ENCODE measurements around the gene SYK. TPM values are rescaled to one million over a fixed set of nuclear protein-coding genes. Genes with fewer than 3 reads are reported as not detected.

The SYK gene
- total and polyA plus RNA-seq, 5 donors = 0.97 to 9.5 (median 6.8) TPM

DNA sequence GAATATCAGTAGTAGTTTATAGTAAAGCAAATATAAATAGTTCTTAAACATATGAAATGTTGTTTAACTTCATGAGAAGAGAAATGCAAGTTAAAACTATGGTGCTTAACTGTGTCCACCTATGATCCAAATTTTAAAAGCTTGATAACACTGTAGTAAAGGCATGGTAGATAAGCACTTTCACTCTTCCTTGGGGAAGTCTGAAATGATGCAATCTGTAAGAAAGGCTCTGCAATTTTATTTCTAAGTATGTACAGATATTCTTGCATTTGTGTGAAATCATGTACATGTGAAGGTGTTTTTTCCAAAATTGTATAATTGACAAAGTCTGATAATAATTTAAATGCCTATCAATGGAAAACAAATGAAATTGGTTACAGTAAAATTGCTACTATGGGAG, 66.9 kb downstream of the SYK start:
- DNase-seq (no peak), ATAC-seq (no peak)
- H3K27ac ChIP-seq (ENCODE audit: low read length) = no peak overlapping the region
- H3K9me3 ChIP-seq (ENCODE audit: control insufficient read depth, low read length) = no peaks in the 10 kb centered on the region
- no peak overlapping the region for H3K4me3 ChIP-seq (ENCODE audit: low read length)
- intact Hi-C loops (cut with DNase I) = no loop called here
- no peaks in the 10 kb centered on the region for H3K4me1 ChIP-seq (ENCODE audit: control insufficient read depth, insufficient read depth, low read length)
- no peaks in the 10 kb centered on the region for H3K27me3 ChIP-seq (ENCODE audit: control insufficient read depth, insufficient read depth)

DNA sequence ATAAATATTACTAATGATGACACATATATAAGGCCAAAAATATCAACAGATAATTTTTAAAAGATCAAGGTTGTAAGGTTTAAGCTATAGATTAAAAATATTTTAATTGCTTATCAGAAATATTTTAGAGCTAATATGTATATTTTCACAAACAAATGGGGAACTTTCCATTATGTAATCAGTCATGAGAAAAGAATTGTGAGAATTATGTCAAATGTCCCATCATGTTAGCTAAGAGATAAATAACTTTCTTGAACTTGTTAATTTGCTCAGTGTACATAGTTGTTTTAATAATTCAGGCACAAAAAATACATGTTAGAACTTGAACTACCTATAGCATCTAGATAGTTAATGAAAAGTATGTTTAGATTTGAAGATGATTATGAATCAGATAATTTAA, 67.7 kb downstream of the SYK start:
- no peak for ATAC-seq
- DNase-seq = no peak
- intact Hi-C loops (cut with DNase I) = no loop called here

DNA sequence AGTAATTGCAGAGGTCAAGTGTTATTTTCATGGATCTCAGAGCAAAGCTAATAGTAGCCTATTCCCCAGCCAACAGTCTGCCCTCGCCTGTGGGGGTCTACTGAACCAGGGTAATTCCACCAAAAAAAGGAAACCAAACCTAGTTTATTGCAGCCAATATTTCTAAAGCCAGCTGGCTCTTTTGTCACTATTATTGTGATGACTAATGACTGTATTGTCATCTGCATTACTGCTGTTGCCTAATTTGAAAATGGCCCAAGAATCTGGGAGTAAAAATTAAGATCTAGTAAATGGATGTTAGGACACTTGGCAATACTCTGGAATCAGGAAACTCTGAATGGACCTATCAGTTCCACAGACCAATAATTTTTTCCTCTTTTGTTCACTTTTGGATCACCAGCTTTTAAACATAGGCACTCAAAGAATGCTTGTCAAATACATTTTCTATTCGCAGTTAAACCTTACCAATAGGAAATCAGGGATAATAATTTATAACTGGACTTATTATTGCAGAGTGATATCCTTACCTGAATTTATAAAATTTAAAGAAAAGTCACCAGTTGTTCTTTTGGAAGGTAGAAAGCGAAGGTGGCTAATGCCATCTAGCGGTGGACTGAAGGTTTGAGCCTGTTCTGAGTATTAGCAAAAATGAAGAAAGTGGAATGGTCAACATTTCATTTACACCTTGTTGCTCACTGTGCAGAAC, 69.2 kb downstream of the SYK start:
- Histone ChIP-seq H3K27me3 (ENCODE audit: control insufficient read depth, insufficient read depth) (no peaks in the 10 kb centered on the region), H3K4me1 (ENCODE audit: control insufficient read depth, insufficient read depth, low read length) (no peaks in the 10 kb centered on the region), H3K27ac (ENCODE audit: low read length) (no peak overlapping the region), H3K4me3 (ENCODE audit: low read length) (no peak overlapping the region), H3K9me3 (ENCODE audit: control insufficient read depth, low read length) (no peaks in the 10 kb centered on the region)
- ATAC-seq (no peak), DNase-seq (no peak)
- 13% methylated on average over 4 of the region's 4 CpGs for WGBS
- intact Hi-C loops (cut with DNase I) = loop anchor here (5.0 to 10.0 kb wide), 3 partner anchors 726 to 1276 kb away; no protein-coding TSS in a partner anchor

More for the DNA sequence above, 67.7 kb downstream of the SYK start:
- H3K27me3 ChIP-seq (ENCODE audit: control insufficient read depth, insufficient read depth) = no peaks in the 10 kb centered on the region
- no peaks in the 10 kb centered on the region for H3K9me3 ChIP-seq (ENCODE audit: control insufficient read depth, low read length)
- H3K4me1 ChIP-seq (ENCODE audit: control insufficient read depth, insufficient read depth, low read length) = no peaks in the 10 kb centered on the region
- H3K27ac ChIP-seq (ENCODE audit: low read length) = no peak overlapping the region
- no peak overlapping the region for H3K4me3 ChIP-seq (ENCODE audit: low read length)

DNA sequence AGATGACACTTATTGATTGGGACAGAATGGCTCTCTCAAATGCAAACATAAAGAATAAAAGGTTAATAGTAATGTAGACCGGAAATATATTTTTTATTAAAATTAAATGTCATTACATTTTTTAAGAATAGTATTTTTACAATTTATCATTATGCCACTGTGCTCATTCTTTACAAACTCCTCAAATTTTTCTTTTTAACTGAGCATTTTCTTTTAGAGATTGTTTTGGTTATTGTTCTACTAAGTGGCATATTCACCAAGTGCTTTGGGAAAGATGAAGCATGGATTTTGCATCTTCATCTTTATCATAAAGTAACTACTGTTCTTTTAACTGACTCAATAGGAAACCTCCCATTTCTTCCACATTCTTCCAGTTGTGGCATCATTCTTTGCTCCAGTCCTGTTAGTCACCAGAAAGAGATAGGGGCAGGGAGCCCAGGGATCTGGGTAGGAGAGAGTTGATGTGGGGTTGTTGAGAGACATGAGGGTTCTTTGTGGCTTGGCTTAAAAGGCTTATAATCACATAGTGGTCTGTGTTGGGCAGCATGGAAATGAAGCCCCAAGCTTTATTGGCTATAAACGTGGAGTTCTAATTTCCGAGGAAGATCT, 69.8 kb downstream of the SYK start:
- 42% methylated on average over 3 of the region's 3 CpGs for WGBS
- H3K9me3 ChIP-seq (ENCODE audit: control insufficient read depth, low read length) = no peaks in the 10 kb centered on the region
- no peaks in the 10 kb centered on the region for H3K4me1 ChIP-seq (ENCODE audit: control insufficient read depth, insufficient read depth, low read length)
- no peak overlapping the region for H3K27ac ChIP-seq (ENCODE audit: low read length)
- DNase-seq = no peak
- H3K4me3 ChIP-seq (ENCODE audit: low read length) = no peak overlapping the region
- intact Hi-C loops (cut with DNase I) = loop anchor here (5.0 to 10.0 kb wide), 3 partner anchors 727 to 1277 kb away; no protein-coding TSS in a partner anchor
- no peak for ATAC-seq
- no peaks in the 10 kb centered on the region for H3K27me3 ChIP-seq (ENCODE audit: control insufficient read depth, insufficient read depth)

DNA sequence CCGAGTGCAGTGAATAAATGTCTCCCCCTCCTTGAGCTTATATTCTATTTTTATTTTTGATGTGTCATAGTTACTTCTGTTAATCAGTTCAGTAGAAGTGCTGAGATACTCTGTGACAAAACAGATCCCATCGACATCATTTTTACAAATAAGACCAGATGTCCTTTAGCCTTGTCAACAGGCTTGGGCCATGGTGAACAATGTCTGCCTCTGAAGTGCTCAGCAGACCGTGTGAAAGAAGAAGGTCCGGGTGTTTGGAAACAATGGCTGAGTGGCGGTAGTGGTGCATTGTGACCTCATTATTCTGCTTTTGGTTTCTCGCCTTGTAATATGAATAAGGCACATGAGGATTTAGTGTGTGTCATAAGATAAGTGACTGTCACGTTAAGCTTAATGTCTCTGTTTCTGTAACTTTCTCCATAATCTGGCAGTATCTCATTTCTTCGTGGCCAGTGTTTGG, 71.2 kb downstream of the SYK start:
- intact Hi-C loops (cut with DNase I) = loop anchor here (5.0 to 10.0 kb wide), 3 partner anchors 728 to 1278 kb away; no protein-coding TSS in a partner anchor
- Histone ChIP-seq H3K9me3 (ENCODE audit: control insufficient read depth, low read length) (no peaks in the 10 kb centered on the region), H3K4me1 (ENCODE audit: control insufficient read depth, insufficient read depth, low read length) (no peaks in the 10 kb centered on the region), H3K27me3 (ENCODE audit: control insufficient read depth, insufficient read depth) (no peaks in the 10 kb centered on the region), H3K4me3 (ENCODE audit: low read length) (no peak overlapping the region), H3K27ac (ENCODE audit: low read length) (no peak overlapping the region)
- WGBS = 38% methylated on average over 8 of the region's 8 CpGs
- ATAC-seq (peak; percentile 33 to 46), DNase-seq (no peak)

DNA sequence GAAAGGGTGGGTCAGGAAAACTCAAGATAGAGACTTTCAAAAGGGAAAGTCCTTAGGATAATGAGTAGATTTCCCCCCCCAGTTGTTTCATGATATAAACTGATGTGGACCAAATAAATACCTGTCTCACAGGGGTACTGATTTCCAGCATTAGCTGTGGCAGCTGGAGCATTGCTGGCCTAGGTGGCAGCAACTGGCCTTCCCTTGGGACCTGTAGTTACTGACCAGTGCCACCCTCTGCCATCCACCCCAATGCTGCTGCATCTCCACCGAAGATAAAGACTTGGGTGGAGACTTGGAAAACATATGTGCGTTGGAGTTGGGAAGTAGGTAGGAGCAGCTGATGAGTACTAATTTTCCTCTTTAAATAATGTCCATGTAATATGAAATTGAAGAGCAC, 71.8 kb downstream of the SYK start:
- Histone ChIP-seq H3K27me3 (ENCODE audit: control insufficient read depth, insufficient read depth) (no peaks in the 10 kb centered on the region), H3K9me3 (ENCODE audit: control insufficient read depth, low read length) (no peaks in the 10 kb centered on the region), H3K27ac (ENCODE audit: low read length) (no peak overlapping the region), H3K4me1 (ENCODE audit: control insufficient read depth, insufficient read depth, low read length) (no peaks in the 10 kb centered on the region), H3K4me3 (ENCODE audit: low read length) (no peak overlapping the region)
- WGBS = 79% methylated on average over 2 of the region's 2 CpGs
- DNase-seq (no peak), ATAC-seq (no peak)
- intact Hi-C loops (cut with DNase I) = loop anchor here (5.0 to 10.0 kb wide), 3 partner anchors 729 to 1279 kb away; no protein-coding TSS in a partner anchor

DNA sequence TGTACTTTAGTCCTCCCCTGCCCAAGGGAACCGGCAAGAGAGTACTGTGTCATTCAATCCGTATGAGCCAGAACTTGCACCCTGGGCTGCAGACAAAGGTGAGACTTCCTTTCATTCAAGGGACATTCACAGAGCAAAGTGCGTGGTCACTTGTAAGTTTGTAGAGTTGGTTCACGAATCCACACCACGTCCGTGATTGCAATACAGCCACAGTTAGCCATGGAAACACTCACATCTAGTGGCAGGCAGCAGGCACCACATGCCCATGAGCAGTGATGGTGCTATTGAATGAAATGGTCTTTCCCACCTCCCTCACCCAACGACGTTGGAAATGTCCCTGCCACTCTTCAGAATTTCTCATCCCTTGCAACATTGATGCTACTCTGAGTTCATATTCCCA, 72.6 kb downstream of the SYK start:
- no peaks in the 10 kb centered on the region for H3K9me3 ChIP-seq (ENCODE audit: control insufficient read depth, low read length)
- ATAC-seq = no peak
- H3K4me3 ChIP-seq (ENCODE audit: low read length) = no peak overlapping the region
- 71% methylated on average over 8 of the region's 8 CpGs for WGBS
- intact Hi-C loops (cut with DNase I) = loop anchor here (5.0 to 10.0 kb wide), 3 partner anchors 729 to 1279 kb away; no protein-coding TSS in a partner anchor
- no peak for DNase-seq
- H3K27ac ChIP-seq (ENCODE audit: low read length) = no peak overlapping the region
- no peaks in the 10 kb centered on the region for H3K4me1 ChIP-seq (ENCODE audit: control insufficient read depth, insufficient read depth, low read length)
- H3K27me3 ChIP-seq (ENCODE audit: control insufficient read depth, insufficient read depth) = no peaks in the 10 kb centered on the region

DNA sequence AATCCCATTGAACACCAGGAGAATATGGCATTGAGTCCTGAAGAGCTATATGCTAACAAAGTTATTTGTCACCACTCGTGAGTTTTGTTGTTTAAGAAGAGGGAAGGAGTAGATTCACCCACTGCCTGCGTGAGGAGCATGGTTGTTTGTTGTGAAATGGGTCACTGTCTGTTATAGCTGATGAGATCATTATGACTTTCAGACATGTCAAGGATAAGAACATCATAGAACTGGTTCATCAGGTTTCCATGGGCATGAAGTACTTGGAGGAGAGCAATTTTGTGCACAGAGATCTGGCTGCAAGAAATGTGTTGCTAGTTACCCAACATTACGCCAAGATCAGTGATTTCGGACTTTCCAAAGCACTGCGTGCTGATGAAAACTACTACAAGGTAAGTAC, 76.9 kb downstream of the SYK start:
- no peak overlapping the region for H3K27ac ChIP-seq (ENCODE audit: low read length)
- intact Hi-C loops (cut with DNase I) = loop anchor here in 3 of 4 donors (10.0 kb wide), 2 partner anchors 734 to 1284 kb away; no protein-coding TSS in a partner anchor
- no peak overlapping the region for H3K4me3 ChIP-seq (ENCODE audit: low read length)
- DNase-seq = no peak
- H3K27me3 ChIP-seq (ENCODE audit: control insufficient read depth, insufficient read depth) = no peaks in the 10 kb centered on the region
- WGBS = 90% methylated on average over 5 of the region's 5 CpGs
- H3K4me1 ChIP-seq (ENCODE audit: control insufficient read depth, insufficient read depth, low read length) = no peaks in the 10 kb centered on the region
- no peaks in the 10 kb centered on the region for H3K9me3 ChIP-seq (ENCODE audit: control insufficient read depth, low read length)
- ATAC-seq = no peak

DNA sequence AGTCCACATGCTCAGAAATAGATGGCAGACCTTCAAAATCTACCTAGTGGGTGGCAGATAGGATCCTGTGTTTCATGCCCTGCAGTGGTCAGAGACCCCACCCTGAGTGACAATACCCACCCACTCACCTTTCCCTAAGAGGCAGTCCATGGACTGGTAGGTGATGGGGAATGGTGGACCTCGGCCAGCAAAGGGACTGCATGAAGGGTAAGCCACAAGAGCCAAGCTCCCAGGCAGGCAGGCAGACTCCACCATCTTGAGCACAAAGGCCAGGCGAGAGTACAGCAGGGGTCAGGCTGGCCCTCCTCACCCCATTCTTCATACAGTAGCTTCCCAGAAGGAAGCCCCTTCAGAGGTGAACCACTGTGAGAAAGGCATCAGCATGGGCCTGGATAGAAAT, 78.4 kb downstream of the SYK start:
- Histone ChIP-seq H3K27ac (ENCODE audit: low read length) (no peak overlapping the region), H3K27me3 (ENCODE audit: control insufficient read depth, insufficient read depth) (no peaks in the 10 kb centered on the region), H3K4me1 (ENCODE audit: control insufficient read depth, insufficient read depth, low read length) (no peaks in the 10 kb centered on the region), H3K4me3 (ENCODE audit: low read length) (no peak overlapping the region), H3K9me3 (ENCODE audit: control insufficient read depth, low read length) (no peaks in the 10 kb centered on the region)
- DNase-seq (no peak), ATAC-seq (no peak)
- 92% methylated on average over 2 of the region's 2 CpGs for WGBS
- intact Hi-C loops (cut with DNase I) = no loop called here

DNA sequence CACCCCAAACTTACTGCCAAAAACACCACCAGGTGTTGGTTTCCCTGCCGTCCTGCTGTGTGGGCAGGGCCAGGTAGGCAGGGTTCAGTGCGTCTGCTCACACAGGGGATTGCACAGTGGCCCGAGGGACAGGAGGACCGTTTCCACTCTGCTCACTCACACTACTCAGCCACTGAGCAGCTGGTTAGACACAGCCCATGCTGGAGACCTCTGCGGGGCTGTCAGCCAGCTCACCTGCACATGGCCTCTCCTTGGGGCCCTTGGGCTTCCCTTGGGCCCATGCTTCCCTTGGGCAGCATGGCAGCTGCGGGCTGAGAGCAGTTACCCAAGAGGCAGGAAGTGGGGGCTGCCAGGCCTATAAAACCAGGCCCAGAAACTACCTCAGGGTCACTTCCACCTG, 79.0 kb downstream of the SYK start:
- ATAC-seq (no peak), DNase-seq (no peak)
- intact Hi-C loops (cut with DNase I) = no loop called here
- 88% methylated on average over 6 of the region's 6 CpGs for WGBS
- Histone ChIP-seq H3K9me3 (ENCODE audit: control insufficient read depth, low read length) (no peaks in the 10 kb centered on the region), H3K4me3 (ENCODE audit: low read length) (no peak overlapping the region), H3K27ac (ENCODE audit: low read length) (no peak overlapping the region), H3K4me1 (ENCODE audit: control insufficient read depth, insufficient read depth, low read length) (no peaks in the 10 kb centered on the region), H3K27me3 (ENCODE audit: control insufficient read depth, insufficient read depth) (no peaks in the 10 kb centered on the region)

DNA sequence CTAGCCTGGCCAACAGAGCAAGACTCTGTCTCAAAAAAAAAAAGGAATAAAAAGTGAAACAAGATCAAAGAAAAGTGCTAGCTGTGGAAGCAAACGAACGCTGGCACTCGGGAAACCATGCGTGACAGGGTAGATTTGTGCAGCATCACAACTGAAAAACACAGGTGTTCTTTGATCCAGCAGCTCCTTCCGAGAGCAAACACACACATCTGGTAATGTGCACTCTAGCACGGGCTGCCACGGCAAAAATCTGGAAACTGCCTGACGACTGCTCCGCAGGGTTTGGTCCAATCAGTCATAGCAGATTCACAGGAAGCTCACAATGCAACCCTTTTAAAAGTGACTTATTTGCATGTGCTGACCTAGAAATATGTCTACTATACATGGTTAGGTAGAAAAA, 80.0 kb downstream of the SYK start:
- no peaks in the 10 kb centered on the region for H3K9me3 ChIP-seq (ENCODE audit: control insufficient read depth, low read length)
- 84% methylated on average over 9 of the region's 9 CpGs for WGBS
- DNase-seq = no peak
- H3K27ac ChIP-seq (ENCODE audit: low read length) = no peak overlapping the region
- intact Hi-C loops (cut with DNase I) = no loop called here
- no peaks in the 10 kb centered on the region for H3K27me3 ChIP-seq (ENCODE audit: control insufficient read depth, insufficient read depth)
- ATAC-seq = no peak
- no peak overlapping the region for H3K4me3 ChIP-seq (ENCODE audit: low read length)
- no peaks in the 10 kb centered on the region for H3K4me1 ChIP-seq (ENCODE audit: control insufficient read depth, insufficient read depth, low read length)
